Left lung (tissue), 10 donors: ENCODE data around the gene JARID2. TPM values are rescaled to one million over a fixed set of nuclear protein-coding genes. Genes with fewer than 3 reads are reported as not detected.

Experiments used
- ATAC-seq: fragments of 200-7000 bp; cut with Tn5 transposase; one replicate; pipeline ENCODE4 v1.9.1; 2020; ENCODE audit warnings: moderate library complexity
- DNase-seq, 4 donors: peaks; one replicate each; pipeline ENCODE4 v3.0.0-alpha.2; 2013 to 2020
- H3K27ac ChIP-seq, 2 donors: fragments of 200-600 bp; sonication (generic) in 1 of 2; one replicate each; pipeline versions ENCODE4 v1.5.0 to v1.8.0; 2020 to 2021
- H3K27me3 ChIP-seq, 2 donors: fragments of 200-600 bp; sonication (generic) in 1 of 2; one replicate each; pipeline versions ENCODE4 v1.5.0 to v1.8.0; 2020 to 2021
- H3K36me3 ChIP-seq, 2 donors: fragments of 200-600 bp; sonication (generic) in 1 of 2; one replicate each; pipeline versions ENCODE4 v1.5.0 to v1.8.0; 2020 to 2021
- H3K4me1 ChIP-seq, 2 donors: fragments of 200-600 bp; one replicate each; pipeline ENCODE4 v1.8.0; 2021
- H3K4me3 ChIP-seq, 2 donors: fragments of 200-600 bp; sonication (generic) in 1 of 2; one replicate each; pipeline versions ENCODE4 v1.5.0 to v1.8.0; 2020 to 2021; ENCODE audit warnings: mild to moderate bottlenecking in 1 of 2
- H3K9me3 ChIP-seq, 2 donors: fragments of 200-600 bp; sonication (generic) in 1 of 2; one replicate each; pipeline versions ENCODE4 v1.5.0 to v1.8.0; 2020 to 2021
- intact Hi-C, 2 donors: fragments of 100-400 bp; cut with DNase I; formaldehyde crosslinking; loops; one replicate each; pipeline versions ENCODE4 v1.11.2 to v1.14.2; 2022
- polyA plus RNA-seq, 6 donors: library from polyadenylated mRNA; unstranded; fragments of 120-200 nt; gene quantifications; one replicate each; pipeline ENCODE4 v1.2.1, GENCODE V29; 2013; ENCODE audit not compliant: insufficient read length in 6 of 6
- total RNA-seq, 2 donors: library from RNA; stranded (reverse); fragmentation: NEBNext Ultra II Directional; extraction: Animal tissue kit (Norgen Biotek cat#: 25700); gene quantifications; one replicate each; pipeline ENCODE4 v1.2.1, GENCODE V29; 2021
- TF ChIP-seq, protein P1 (sequence below), 2 donors: fragments of 200-600 bp; sonication (generic) in 1 of 2; IDR thresholded peaks; one replicate each; pipeline versions ENCODE4 v1.5.0 to v1.8.0; 2021; ENCODE audit warnings: antibody characterized with exemption in 2 of 2
- donor health status: DM: no; HTN: yes; CAD: no.
- donor health status: DM: no; HTN: no; CAD: no.

The JARID2 gene
- total and polyA plus RNA-seq, 8 donors = 10.2 to 19.4 (median 17.8) TPM

DNA sequence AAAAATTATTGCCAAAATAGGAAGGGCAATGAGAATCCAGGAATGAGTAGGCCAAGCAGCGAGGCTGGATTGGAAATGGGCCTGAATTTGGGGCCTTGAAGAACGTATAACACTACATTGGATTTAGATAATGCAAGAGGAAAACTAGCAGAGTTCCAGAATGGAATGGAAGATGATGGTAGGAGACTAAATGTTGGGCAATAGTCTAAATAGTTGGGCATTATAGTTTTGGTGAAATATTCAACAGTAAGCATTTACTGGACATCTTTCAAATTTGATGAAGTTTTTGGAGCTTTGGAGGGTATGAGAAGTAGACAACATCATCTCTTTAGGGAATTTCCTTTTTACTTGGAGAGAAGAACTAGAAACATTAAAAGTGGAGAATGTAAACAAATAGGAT lies 3.4 kb upstream of the JARID2 start:
- no peak for ATAC-seq
- no peak for DNase-seq
- intact Hi-C loops = no loop called here

GRCh38 chr6:15242937-15243614 lies 2.8 kb upstream of the JARID2 start:
- intact Hi-C loops = no loop called here
- TF ChIP-seq, protein P1, sequence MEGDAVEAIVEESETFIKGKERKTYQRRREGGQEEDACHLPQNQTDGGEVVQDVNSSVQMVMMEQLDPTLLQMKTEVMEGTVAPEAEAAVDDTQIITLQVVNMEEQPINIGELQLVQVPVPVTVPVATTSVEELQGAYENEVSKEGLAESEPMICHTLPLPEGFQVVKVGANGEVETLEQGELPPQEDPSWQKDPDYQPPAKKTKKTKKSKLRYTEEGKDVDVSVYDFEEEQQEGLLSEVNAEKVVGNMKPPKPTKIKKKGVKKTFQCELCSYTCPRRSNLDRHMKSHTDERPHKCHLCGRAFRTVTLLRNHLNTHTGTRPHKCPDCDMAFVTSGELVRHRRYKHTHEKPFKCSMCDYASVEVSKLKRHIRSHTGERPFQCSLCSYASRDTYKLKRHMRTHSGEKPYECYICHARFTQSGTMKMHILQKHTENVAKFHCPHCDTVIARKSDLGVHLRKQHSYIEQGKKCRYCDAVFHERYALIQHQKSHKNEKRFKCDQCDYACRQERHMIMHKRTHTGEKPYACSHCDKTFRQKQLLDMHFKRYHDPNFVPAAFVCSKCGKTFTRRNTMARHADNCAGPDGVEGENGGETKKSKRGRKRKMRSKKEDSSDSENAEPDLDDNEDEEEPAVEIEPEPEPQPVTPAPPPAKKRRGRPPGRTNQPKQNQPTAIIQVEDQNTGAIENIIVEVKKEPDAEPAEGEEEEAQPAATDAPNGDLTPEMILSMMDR (IDR thresholded peaks at IDR 0.05) = no peak
- H3K27ac ChIP-seq = no peak overlapping the region
- H3K27me3 ChIP-seq = no peaks in the 10 kb centered on the region
- DNase-seq = no peak
- no peaks in the 10 kb centered on the region for H3K9me3 ChIP-seq
- H3K36me3 ChIP-seq = no peaks in the 10 kb centered on the region
- H3K4me1 ChIP-seq = peaks cover 4 to 26% of the 10 kb centered on the region in 2 donors
- H3K4me3 ChIP-seq = no peak overlapping the region
- no peak for ATAC-seq

More for the DNA sequence above, 3.4 kb upstream of the JARID2 start:
- H3K27ac ChIP-seq = no peak overlapping the region
- H3K27me3 ChIP-seq = no peaks in the 10 kb centered on the region
- no peak overlapping the region for H3K4me3 ChIP-seq
- H3K4me1 ChIP-seq = peaks cover 4 to 25% of the 10 kb centered on the region in 2 donors
- H3K9me3 ChIP-seq = no peaks in the 10 kb centered on the region
- H3K36me3 ChIP-seq = no peaks in the 10 kb centered on the region
- TF ChIP-seq, protein P1 (IDR thresholded peaks at IDR 0.05) = no peak

DNA sequence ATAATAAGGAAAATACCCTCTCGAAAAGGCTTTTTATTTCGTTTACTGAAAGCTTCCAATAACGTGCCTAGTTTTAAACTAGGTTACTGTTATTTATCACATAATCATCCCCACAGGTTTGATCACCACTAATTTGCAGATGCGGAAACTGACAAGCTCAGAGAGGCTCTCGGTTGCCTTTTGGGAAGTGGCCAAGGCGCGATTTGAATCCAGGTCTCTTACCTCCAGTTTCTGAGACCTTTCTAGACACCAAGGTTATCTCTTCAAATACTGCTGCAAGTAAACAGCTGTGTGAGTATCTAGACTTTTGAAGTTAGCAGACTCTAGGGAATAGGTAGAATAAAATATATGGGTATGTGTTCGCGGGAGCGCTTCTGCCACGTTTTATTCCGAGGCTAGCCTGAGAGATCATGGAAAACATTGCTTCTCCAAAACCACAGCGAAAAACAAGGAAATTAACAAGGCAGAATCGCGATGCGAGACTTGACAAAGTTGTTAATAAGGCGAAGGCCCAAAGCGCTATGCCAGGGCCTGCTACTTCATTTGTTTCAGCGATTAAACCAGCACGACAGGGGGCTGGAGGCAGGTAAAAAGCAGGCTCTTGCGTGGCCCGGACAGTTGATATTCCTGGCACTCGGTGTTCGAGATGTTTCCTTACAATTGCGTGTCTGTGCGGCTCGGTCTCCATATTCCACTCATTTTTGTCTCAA lies 1.8 kb upstream of the JARID2 start:
- H3K27ac ChIP-seq = peak overlapping the region in 1 of 2 donors; percentile 97
- TF ChIP-seq, protein P1 (IDR thresholded peaks at IDR 0.05) = no peak
- ATAC-seq (no peak), DNase-seq (no peak)
- H3K27me3 ChIP-seq = no peaks in the 10 kb centered on the region
- peaks cover 4 to 29% of the 10 kb centered on the region in 2 donors for H3K4me1 ChIP-seq
- H3K9me3 ChIP-seq = no peaks in the 10 kb centered on the region
- intact Hi-C loops = no loop called here
- no peaks in the 10 kb centered on the region for H3K36me3 ChIP-seq
- peak overlapping the region; percentile 86 to 92 for H3K4me3 ChIP-seq

GRCh38 chr6:15244620-15245360 lies 1.1 kb upstream of the JARID2 start:
- DNase-seq = peak in 2 of 4 donors; percentile 80 to 81
- H3K27ac ChIP-seq = peak overlapping the region; percentile 89 to 97
- intact Hi-C loops = no loop called here

More at GRCh38 chr6:15244620-15245360, 1.1 kb upstream of the JARID2 start:
- peaks cover 4 to 36% of the 10 kb centered on the region in 2 donors for H3K4me1 ChIP-seq
- H3K36me3 ChIP-seq = no peaks in the 10 kb centered on the region
- TF ChIP-seq, protein P1 (IDR thresholded peaks at IDR 0.05) = no peak
- no peaks in the 10 kb centered on the region for H3K9me3 ChIP-seq
- H3K27me3 ChIP-seq = no peaks in the 10 kb centered on the region
- H3K4me3 ChIP-seq = peak overlapping the region; percentile 86 to 92
- ATAC-seq = peak; percentile 8
